Renal cortex interstitium (tissue), 11 donors: Measurements from ENCODE around the gene LRRN3. TPM values are rescaled to one million over a fixed set of nuclear protein-coding genes. Genes with fewer than 3 reads are reported as not detected.
A peak's percentile ranks its signal among the peaks of the same experiment; 100 is the strongest.

ENCODE experiments used
- DNase-seq, 11 donors: peaks; one replicate each; pipeline ENCODE4 v3.0.0-alpha.2; 2013; ENCODE audit warnings: low read depth in 9 of 11, low spot score in 4 of 11; ENCODE audit errors: extremely low read depth in 1 of 11
- polyA plus RNA-seq, 3 donors: library from polyadenylated mRNA; unstranded; fragments of 120-200 nt; gene quantifications; one replicate each; pipeline ENCODE4 v1.2.1, GENCODE V29; 2013; ENCODE audit not compliant: insufficient read length in 3 of 3

Gene LRRN3
- polyA plus RNA-seq, 3 donors, result 3.8 to 4.0 (median 3.9) TPM

- no peak for DNase-seq
These were observed 7.3 kb downstream of the LRRN3 start for GRCh38 chr7:111098011-111098925.

- DNase-seq, result no peak
These were observed 8.0 kb downstream of the LRRN3 start for GRCh38 chr7:111098926-111099250.

GRCh38 chr7:111101856-111102646 is 11.1 kb downstream of the LRRN3 start:
- no peak for DNase-seq

DNA sequence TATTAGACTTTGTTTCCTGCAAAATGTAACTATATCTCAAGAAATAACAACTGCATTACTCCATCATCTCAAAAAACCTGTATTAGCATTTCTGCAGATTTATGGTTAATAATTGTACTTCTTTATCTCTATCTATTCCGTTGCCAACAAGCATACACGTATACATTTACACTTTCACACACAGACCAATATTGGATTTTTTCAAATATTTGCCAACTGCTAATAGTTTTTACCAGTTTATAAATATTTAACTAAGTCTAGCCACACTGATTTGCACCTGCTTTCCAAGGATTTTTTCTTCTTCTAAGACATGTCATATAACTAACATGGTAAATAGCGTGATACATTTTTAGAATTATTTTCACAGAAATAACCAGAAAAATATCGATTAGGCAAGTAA is 12.2 kb downstream of the LRRN3 start:
- no peak for DNase-seq

DNA sequence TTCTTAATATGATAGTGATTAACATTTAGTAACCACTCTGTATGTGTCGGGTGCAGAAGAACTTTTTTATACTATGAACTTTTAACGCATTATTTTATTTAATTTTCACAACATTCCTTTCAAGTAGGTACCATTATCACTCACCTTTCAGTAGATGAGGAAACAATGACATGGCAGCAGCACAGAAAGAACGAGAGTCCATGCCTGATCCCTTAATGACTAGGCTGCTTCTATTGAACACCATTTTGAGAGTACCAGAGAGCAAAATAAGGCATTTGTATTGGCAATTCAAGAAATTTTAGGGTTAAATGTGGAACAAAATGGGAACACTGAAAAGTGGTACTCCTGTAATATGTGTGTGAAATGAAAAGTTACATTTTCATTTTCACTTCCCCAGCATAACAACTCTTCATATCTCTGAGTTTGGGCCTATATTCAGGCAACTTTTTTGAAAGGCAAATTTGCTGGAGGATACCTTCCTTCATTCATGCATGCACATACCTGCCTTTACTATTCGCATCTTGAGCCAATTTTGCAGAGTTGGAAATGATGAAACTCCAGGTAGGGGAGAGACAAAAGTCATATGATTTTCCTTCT is 12.8 kb downstream of the LRRN3 start:
- DNase-seq, result no peak

DNA sequence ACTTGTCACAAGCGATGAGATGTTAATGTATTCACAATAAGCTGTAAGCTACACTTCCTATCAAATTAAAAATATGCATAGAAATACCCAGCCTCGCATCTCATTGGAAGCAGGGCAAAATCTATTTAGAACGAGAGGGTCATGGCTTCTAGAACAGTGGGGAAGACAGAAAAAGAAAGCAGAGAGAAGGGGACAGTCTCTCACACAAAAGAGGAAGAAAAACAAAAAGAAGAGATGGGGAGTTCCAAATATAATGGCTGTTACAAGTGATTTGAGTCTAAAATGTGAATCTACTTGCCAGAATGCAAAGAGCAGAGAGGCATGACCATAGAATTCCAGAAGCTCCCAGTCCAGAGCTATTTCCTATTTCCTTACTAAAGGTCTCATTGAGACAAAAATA is 13.8 kb downstream of the LRRN3 start:
- DNase-seq, result no peak

DNA sequence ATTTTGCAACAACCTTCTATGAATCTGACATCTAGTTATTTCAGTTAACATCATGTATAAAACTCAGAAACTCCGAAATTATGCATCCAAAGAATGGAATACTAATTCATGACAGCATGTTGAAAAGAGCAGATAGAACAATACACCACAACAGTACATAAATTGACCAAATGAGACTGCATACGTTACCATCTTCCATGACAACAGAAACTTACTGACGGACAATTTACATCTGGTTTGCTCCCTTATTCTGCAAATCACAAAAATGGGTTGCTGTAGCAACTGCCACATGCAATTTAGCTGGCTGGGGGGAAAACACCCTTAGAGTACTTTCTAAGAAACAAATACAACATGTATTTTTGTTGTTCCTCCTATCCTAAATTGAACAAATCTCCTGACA is 14.3 kb downstream of the LRRN3 start:
- no peak for DNase-seq

GRCh38 chr7:111107579-111107978 is 16.7 kb downstream of the LRRN3 start:
- no peak for DNase-seq

GRCh38 chr7:111108000-111108399 is 17.1 kb downstream of the LRRN3 start:
- no peak for DNase-seq

DNA sequence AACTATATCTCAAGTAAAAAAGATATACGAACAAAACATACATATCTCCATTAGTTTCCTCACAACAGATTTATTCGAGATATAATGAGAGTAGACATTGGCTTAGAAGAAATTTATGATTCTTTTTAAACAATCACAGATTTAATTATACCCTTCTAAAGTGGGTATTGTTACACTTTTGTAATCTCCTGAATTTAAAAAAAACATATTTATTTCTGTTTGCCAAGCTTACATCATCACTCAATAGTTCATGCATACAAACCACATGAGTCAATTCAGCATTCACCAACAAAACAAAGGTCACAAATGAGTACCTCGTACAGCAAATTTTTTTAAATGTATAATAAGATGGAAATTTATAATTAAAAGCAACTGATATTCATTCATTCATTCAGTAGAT is 17.6 kb downstream of the LRRN3 start:
- no peak for DNase-seq

DNA sequence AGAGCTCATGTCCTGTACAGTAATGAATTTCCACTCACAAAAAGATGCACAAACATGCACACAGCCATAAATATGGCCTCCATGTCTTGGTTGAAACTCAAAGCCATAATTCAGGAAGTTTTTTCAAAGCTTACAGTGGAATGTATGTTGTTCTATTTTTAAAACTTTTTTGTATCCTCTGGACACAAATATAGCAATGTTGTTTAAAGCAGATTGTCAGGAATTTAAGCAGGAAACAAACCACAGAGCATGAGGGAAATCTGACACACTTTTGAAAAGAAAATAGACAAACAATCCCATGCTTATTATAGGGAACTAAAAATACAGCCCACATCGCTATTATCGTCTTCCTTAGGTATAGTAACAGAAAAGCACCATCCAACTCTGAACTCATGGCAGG is 21.5 kb downstream of the LRRN3 start:
- no peak for DNase-seq

DNA sequence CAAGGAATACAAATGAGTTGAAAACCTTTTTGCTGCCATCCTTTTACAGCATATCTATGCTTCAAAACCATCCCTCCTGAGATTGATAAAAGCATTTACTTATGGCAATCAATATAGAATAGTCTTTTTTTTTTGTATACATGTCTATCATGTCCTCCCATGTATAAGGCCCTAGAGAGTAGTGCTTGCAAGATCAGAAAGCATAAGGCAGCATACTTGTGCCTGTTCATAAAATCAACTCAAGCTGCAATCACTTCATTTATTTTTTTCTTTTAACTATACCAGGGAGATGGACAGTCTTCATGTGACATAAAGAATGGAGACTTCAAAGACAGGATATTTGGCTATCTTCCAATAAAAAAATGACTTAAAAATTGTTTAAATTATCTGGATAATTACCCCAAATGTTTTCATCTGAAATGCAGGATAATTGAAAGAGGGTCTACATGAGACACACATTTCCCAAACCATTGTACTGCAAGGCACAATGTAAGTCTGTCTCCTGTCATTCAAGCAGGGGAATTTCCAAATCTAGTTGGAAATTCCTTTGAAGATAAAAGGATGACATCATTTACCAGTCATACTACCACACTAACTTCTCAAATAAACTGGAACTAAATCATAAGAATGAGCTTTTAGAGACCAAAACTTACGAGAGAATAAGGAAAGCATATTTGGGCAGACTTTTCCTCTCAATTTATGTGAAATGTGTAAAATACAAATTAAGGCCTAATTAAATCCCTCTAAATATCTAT is 22.5 kb downstream of the LRRN3 start:
- no peak for DNase-seq

DNA sequence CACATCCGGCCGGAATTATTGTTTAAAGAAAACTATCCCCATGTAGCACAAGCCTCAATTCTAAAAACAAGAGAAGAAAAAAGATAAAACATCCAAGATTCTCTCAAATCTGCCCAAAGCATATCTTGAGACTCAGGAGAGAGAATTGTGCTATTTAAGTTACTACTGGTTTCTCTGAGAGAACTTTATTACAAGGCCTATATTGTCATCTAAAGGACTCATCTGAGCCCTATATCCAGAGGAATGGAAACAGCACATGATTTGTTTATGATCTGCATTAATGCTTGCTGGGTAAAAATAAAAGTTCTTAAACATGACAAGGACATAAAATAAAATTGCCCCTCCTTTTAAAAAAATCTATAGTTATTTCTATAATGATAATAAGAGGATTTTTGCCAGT is 25.0 kb downstream of the LRRN3 start:
- DNase-seq, result no peak

- no peak for DNase-seq
These were observed 36.1 kb downstream of the LRRN3 start for GRCh38 chr7:111126987-111127386.

DNA sequence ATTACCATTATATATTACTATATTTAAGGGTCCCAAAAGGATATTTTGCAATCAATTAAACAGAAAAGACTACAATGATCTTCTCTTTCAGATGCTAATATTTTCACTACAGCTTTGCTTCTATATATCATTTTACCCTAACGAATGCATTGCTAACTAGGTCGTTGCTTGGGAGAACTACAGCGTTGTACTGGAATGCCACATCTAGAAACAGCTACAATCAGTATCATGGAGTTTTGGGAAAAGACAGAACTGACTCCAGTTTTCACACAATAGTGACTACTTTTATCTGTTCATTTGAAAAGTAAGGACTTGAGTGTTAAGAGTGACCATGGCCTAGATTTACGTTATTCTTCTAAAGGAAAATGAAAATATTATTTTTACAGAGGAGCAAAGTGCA is 38.5 kb downstream of the LRRN3 start:
- DNase-seq, result no peak

- DNase-seq, result no peak
These were observed 41.9 kb downstream of the LRRN3 start for GRCh38 chr7:111132833-111133232.

DNA sequence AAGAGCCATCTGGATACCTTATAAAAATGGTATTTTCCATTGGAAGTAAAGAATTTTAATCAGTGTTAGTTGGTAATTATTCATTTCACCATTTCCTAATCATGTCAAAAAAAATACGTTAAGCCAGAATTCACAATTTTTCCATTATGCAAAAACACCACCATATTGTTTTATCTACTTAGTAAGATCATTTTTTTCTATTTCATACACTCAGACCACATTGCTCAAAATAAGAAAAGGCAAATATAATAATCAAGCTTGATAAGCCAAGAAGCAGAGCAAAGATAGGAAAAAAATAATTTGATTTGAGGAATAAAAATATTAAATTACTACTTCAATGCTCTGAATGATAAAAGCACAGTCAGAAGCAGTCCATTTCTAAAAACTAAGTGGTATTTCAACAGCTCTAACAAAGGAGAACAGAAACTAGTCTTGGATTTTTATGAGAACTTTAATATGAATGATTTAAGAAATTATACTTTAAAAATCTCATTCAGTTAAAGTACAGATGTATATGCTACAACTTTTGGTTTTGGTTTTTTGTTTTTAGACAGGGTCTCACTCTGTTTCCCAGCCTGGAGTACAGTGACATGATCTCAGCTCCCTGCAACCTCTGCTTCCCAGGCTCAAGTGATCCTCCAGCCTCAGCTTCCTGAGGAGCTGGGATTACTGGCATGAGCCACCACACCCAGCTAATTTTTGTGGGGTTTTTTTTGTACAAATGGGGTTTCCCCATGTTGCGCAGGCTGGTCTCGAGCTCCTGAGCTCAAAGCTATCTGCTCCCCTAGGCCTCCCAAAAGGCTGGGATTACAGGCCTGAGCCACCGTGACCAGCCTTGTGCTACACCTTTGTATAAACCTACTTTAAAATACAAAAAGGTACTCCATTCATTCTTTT is 46.6 kb downstream of the LRRN3 start:
- DNase-seq, result no peak

DNA sequence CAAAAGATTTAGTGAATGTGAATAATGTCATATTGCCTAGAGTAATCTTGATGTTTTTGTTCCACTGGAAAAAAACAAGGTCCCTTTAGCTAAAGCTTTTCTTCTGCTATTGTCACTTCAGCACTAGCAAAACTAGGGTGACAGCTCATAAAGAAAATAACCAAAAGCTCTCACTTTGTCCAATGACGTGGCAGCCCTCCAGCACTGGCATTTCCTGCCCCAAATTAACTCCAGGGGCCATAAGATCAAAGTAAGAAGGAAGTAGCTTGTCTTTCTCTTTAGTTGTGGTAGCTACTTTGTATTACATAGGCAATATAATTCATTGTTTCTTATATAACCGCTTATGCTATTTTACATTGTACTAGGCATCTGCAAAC is 47.3 kb downstream of the LRRN3 start:
- peak in 7 of 11 donors; percentile 8 to 46 (median 21) for DNase-seq
